Ovary (tissue), 3 donors: Measurements from ENCODE around the gene TMEM54.

Source experiments
- EP300 ChIP-seq: sonication (generic); formaldehyde crosslinking; IDR thresholded peaks from one replicate; pipeline ENCODE4 v1.6.1; 2017; ENCODE audit warnings: antibody characterized with exemption
- POLR2A ChIP-seq: fragments of 450-650 bp; IDR thresholded peaks from one replicate; pipeline ENCODE4 v1.6.1; 2017; ENCODE audit warnings: antibody characterized with exemption, mild to moderate bottlenecking, moderate library complexity
- TF ChIP-seq, protein P1 (sequence below), 3 donors: fragments of 450-650 bp in 2 of 3; fragments of 200-600 bp in 1 of 3; IDR thresholded peaks; one replicate each; pipeline versions ENCODE4 v1.5.1 to v1.8.0; 2016 to 2022; ENCODE audit warnings: antibody characterized with exemption in 3 of 3, mild to moderate bottlenecking in 1 of 3
- donor health status: DM: no; HTN: no; CAD: no.

DNA sequence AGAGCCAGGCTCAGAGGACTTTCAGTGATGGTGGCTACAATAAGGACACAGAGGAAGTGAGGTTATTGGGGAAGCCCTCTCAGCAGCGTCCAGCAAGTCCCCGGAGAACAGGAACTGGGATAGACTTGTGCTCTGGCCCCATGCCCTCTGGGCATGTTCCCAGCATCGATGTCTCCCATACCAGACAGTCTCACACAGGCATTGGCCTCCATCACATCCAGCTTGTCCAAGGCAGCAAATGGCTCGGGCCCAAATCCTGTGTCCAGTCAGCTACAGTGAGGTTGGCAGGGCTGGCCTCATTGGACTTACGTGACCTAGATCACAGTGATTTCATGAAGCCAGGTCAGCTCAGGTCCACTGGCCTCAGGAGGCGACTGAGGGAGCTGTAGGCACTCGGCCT lies 19.6 kb upstream of the TMEM54 start:
- TF ChIP-seq, protein P1, sequence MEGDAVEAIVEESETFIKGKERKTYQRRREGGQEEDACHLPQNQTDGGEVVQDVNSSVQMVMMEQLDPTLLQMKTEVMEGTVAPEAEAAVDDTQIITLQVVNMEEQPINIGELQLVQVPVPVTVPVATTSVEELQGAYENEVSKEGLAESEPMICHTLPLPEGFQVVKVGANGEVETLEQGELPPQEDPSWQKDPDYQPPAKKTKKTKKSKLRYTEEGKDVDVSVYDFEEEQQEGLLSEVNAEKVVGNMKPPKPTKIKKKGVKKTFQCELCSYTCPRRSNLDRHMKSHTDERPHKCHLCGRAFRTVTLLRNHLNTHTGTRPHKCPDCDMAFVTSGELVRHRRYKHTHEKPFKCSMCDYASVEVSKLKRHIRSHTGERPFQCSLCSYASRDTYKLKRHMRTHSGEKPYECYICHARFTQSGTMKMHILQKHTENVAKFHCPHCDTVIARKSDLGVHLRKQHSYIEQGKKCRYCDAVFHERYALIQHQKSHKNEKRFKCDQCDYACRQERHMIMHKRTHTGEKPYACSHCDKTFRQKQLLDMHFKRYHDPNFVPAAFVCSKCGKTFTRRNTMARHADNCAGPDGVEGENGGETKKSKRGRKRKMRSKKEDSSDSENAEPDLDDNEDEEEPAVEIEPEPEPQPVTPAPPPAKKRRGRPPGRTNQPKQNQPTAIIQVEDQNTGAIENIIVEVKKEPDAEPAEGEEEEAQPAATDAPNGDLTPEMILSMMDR (IDR thresholded peaks at IDR 0.05) = no peak
- TF ChIP-seq POLR2A (no peak), EP300 (no peak)
